GM19193 (cell line): ENCODE data around the gene PRPF6.
A peak's percentile ranks its signal among the peaks of the same experiment; 100 is the strongest.

Source experiments
- POLR2A ChIP-seq: IDR thresholded peaks from 4 replicates; pipeline ENCODE4 v1.6.1; 2011; ENCODE audit not compliant: insufficient read depth, insufficient read length; ENCODE audit errors: extremely low read depth

Gene PRPF6

DNA sequence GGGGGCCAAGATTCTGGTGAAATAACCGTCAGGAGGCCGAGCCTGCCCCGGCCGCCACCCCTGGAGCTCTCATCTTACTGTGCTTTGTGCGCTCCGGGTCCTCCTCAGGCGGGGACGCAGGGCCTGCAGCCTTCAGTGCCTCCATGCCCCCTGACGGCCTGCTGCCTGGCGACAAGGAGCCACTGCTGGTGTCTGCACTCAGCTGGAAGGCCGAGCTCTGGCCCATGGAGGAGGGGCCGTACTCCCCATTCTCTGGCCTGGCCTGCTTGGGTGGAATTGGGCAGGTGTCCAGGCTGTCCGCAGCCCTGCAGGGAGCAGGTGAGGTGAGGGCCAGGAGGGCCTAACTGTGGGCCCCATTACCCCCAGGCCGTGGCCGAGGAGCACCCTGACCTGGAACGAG is 16.5 kb upstream of the PRPF6 start:
- TF ChIP-seq POLR2A = no peak

DNA sequence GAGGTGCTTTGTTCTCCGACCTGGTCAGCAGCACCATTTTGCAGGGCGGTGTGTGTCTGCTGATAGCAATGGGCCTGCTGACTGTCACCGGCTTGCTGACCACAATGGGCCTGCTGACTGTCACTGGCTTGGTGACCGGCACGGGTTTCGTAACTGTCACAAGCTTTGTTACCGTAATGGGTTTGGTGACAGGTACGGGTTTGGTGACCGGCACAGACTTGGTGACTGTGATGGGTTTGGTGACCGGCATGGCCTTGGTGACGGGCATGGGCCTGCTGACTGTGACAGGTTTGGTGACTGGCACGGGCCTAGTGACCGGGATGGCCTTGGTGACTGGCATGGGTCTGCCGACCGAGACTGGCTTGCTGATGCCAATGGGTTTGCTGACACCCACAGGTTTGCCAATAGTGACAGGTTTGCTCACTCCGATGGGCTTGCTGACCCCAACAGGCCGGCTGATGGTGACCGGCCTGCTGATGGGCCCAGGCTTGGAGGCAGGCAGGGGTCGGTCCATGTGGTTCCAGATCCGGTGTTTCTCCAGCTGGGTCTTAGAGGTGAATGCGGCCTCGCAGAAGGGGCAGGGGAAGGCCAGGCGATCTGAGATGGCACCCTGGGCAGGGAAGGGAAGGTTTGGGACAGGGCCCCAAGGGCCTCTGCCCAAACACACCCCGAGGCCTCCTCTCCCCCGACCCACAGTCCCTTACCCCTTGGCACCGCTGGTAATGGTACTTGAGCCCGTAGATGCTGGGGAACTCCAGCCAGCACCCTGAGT is 14.6 kb upstream of the PRPF6 start:
- no peak for TF ChIP-seq POLR2A

DNA sequence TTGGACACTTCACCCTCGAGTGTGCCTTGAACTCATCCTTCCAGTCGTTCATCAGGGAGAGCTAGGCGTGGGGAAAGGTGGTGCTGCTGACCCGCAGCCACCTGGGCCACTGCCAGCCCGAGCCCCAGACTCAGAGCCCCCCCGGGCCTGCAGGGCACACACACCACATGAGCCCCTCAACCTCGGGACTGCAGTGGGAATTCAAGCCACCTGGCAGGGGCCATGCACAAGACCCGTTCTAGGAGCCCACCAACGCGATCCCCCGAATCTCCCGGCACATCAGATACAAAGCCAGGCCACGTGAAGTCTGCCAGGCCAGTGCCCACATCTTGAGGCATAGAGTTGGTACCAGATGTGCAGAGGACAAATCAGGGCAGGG is 14.0 kb upstream of the PRPF6 start:
- no peak for TF ChIP-seq POLR2A

DNA sequence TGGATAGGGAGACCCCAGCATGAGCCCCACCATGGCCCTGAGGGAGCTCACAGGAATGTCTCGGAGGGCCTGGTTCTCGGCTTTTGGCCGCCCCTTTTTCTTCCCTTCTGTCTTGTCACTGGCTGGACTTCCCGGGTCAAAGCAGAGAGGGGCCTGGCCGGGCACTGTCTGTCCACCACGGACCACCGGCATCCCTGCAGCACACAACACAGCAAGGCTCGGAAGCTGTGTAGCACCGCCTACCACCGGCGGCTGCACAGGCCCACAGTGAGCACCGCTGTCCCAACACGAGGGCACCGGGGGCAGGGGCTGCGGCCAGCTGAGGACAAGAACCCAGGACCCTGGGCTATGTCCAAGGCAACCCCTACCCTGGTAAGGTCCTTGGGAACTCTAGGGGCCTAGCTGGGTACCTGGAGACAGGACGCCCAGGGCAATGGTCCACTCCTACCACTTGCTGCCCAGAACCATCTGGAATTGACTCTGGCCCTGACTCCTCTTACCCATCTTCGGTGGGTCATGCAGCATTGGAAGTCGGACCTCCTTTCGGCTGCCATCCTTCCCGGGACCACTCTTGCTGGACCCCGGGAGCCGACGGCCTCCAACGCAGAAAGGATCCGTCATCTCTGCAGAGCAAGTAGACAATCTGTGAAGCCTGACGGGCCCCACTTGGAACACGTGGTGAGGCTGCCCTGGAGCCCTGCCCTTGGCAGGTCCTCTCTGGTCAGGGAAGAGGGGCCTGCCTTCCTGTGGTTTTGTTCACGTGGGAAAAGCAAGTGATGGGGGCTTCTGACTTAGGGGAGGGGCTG is 13.4 kb upstream of the PRPF6 start:
- no peak for TF ChIP-seq POLR2A

DNA sequence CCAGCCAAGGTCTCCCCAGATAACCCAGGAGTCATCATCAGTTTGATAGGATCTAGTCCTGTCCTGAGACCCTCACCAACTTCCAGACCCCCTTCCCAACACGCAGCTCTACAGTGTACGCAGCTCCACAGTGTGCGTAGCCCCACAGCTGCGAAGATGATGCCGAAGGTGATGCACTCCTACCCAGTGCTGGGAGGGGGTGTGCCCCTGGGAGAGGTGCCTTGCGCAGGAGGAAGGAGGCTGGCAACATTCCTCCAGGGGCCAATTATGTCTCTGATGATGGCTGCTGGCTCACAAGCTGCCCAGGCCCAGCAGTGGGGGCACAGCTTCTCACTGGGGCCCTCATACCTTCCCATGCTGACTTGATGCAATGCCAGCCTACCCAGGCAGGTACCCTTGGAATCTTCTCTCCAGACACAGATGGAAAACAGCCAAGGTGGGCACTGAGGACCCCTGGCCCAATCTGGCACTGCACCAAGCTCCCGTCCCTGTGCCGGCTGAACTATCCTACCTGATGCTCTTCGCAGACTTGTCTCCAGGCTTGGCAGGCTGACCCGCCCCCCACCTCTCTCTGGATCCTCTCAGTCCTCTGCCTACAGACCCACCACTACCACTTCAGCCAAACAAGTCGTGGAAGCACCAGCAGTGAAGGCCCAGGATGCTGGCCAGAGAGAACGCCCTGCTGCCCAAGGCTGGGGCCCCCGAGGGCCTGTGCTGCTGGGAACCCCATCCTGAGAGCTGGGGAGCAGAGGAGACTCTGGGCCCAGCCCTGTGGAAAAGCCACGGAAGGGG is 12.6 kb upstream of the PRPF6 start:
- no peak for TF ChIP-seq POLR2A

DNA sequence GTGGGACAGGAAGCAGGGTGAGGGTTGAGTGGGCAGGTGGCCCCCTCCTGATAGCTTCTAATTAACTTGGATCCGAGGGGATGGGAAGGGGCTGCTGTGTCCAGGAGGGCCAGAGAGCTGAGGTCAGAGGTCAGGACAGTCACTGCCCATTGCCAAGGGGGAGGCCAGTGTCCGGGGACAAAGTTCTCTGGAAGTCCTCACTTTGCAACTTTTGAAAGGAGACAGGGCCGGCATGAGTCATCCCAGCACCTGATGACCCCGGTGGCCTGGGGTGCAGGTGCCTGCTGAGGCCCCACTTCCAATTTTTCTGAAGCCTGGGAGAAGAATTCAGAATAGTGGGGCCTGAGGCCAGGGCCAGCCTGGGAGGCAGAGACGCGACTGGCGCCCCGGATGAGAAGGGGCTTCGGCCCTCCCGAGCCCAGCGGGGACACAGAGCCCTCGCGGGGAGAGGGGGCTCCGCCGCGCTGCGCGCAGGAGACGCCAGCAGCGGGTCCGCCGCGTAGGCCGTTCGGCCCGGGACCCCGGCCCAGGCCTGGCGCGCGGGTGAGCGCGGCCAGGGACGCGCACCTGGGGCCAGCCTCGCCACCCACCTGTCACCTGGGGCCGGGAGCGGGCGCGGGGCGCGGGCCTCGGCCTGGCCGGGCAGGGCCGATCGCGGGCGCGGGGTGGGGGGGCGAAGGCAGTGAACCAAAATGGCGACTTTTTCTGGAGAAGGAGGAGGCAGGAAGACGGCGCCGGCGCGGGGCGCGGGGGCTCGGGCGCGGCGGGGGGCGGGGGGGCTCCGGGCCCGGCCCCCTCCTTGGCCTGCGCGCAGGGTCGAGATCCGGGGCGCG is 11.8 kb upstream of the PRPF6 start:
- peak; percentile 3 for TF ChIP-seq POLR2A

DNA sequence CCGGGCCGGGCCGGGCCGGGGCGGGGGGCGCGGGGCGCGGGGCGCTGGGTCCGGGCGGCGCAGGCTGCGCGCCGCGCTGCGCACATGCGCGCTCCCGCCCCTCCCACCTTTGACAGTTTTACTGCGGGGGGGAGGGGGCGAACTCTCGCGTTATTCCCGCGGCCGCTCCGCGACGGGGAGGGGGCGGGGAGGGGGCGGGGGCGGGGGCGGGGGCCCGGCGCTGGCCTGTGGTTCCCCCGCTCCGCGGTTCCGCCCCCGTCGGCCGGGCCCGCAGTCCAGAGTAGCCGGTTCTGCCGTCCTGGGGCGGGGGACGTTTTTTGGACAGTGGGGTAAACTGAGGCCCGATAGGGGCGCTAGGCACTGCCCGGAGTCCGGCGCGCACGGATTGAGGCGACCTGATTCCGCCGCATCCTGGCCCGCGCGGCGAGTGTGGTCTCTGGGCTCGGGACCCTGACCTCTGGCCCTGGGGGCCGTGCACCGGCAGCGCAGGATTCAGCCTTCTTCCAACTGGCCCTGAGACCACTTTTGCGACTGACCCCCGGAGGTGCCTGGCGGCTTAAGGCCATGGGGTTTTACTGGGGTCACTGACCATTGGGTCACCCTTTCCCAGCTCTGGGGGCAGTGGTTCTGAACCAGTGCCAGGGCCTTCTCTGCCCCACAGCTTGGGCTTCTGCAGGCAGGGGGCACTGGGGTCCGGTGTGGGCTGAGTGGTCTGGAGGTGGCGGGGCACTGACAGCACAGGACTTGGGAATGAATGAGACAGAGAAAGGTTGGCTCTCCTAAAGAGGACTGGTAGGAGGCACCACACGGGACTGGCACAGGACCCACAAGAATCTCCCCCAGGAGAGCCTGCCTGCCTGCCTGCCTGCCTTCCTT is 10.9 kb upstream of the PRPF6 start, which contains the start of gene ZNF512B:
Gene ZNF512B (minus strand): TSS at position 93 of the 876 bp plus-strand sequence. CDS start 1,980 bp downstream, outside the sequence.
- peak; percentile 28 for TF ChIP-seq POLR2A

DNA sequence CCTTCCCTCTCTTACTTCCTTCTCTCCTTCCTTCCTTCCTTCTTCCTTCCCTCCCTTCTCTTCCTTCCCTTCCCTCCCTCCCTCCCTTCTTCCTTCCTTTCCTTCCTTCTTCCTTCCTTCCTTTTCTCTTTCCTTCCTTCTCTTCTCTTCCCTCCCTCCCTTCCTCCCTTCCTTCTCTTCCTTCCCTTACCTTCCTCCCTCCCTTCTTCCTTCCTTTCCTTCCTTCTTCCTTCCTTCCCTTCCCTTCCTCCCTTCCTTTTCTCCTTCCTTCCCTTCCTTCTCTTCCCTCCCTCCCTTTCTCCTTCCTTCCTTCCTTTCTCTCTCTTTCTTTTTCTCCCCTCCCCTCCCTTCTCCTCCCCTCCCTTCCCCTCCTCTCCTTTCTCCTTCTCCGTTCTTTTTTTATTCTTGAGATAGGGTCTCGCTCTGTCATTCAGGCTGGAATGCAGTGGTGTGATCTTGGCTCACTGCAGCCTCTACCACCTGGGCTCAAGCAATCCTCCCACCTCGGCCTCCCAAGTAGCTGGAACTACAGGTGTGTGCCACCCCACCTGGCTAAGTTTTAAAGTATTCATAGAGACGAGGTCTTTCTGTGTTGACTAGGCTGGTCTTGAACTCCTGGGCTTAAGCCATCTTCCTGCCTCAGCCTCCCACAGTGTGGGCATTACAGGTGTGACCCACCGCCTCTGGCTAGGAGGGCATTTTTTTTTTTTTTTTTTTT is 10.1 kb upstream of the PRPF6 start:
- TF ChIP-seq POLR2A = no peak

DNA sequence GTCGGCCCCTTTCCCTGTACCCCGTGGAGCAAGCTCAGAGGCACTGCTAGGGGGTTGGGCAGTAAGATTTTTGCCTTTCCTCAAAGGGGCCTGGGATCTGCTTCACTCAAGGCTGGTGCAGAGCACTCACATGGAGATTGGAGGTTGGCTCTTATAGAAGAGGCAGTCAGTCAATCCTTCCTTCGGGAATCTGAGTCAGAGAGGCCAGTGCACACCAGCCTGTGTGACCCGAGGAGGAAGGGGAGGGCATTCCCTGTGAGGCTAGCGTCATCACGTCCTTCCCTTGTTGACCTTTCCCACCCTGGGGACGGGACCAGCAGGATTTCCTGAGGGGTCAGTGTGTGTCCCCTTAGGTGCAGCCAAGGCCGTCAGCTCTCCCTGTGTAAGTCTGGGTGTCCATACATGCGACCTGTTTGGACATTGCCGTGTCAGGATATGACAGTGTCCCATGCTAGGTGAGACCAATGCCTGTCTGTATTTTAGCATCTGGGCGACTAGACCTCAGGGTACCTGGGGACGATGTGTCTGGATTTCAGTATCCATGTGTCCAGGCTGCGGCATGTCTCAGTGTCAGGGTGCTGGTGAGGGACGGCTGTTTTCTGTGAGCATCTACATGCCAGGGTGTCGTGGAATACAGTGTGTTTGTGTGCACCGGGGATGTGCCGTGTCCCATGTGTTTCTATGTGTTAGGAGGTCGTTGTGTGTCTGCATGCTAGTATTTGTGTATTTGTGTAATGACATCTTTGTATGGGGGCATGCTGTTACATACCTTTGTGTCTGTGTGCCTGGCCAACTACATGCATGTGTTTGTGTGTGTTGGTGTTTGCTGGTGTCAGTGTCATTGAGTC is 8.4 kb upstream of the PRPF6 start:
- no peak for TF ChIP-seq POLR2A

DNA sequence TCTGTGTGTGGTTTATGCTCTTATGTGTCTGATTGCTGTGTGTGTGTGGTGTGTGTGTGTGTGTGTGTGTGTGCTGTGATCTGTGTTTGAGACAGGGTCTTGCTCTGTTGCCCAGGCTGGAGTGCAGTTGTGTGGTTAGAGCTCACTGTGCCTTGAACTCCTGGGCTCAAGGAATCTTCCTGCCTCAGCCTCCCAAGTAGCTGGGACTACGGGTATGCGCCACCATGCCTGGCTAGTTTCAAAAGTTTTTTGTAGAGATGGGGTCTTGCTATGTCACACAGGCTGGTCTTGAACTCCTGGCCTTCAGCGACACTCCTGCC is 7.8 kb upstream of the PRPF6 start:
- TF ChIP-seq POLR2A = no peak

DNA sequence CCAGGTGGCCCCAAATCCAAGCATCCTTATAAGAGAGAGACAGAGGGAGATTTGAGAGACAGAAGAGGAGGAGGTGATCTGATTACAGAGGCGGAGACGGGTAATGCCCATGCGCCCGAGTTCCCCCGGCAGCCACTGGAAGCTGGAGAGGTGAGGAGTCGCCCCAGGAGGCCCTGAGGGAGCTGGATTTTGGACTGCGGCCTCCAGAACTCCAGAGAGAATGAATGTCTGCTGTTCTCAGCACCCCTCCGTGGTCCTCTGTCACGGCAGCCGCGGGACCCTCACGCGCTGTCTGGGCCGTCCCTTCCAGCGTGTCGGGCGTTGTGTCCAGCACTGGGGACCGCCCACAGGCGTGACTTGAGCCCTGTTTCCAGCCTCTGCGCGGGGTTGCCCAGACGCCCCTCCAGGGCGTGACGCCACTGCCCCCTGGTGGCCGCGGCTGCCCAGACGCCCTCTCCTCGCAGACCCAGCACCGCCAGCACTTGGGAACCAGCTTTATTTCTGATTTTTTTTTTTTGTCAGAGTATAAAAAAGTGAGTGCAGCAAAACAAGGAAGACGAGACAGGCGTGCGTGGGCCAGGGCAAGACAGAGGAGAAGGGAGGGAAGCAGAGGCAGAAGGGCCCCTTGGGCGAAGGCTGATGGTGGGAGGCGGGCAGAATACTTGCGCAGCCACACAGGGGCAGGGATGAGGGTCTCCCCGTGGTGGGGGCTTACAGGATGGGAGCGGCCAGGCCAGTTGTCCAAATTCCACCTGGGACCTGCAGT is 7.1 kb upstream of the PRPF6 start:
- no peak for TF ChIP-seq POLR2A

DNA sequence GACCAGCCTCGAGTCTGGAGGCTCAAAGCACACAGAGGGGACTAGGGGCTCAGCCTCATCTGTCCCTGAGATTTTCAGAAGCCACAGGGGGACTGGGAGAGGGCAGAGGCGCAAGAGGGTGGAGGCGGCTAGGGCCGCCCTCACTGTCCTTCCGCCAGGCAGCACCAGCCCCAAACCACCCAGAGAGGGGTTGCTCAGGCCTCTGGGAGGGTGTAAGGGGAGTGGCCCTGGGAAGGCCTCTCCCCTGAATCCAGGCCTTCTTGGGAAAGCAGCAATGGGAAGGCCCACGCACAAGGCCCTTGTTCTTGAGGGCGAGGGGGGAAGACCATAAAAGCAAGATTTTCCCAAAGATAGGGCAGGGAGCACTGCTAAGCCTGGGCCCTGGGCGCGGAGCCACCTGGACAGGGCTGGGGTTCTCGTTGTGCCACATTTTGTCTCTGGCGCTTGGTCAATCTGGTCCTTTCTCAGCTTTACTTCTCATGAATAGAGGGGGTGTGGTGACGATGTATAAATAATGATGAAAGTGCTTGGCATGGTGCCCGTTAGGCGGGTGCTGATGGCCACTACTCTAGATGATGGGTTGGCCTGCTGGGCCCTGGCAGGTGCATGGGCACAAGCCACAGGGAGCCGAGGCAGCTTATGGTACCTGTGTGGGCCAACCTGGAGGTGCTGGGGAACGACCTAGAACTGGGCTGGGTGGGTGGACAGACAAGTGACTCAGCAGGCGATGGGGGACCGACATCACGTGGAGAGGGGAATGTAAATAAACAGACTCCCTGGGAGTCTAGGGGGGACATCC is 6.3 kb upstream of the PRPF6 start:
- no peak for TF ChIP-seq POLR2A
